Activated CD8-positive, alpha-beta memory T cell treated with anti-CD3 and anti-CD28 coated beads for 36 hours (primary cell): ENCODE results near the gene PTN. TPM values are rescaled to one million over a fixed set of nuclear protein-coding genes. Genes with fewer than 3 reads are reported as not detected.

Experiments
- CTCF ChIA-PET: fragments of 350-600 bp; sonication (Branson Sonifier 250); formaldehyde crosslinking; loops from one replicate; lab custom pipeline; 2021; ENCODE audit warnings: antibody characterized with exemption; lab: Charles Lee
- POLR2A ChIA-PET: fragments of 350-600 bp; sonication (Branson Sonifier 250); formaldehyde crosslinking; loops from one replicate; lab custom pipeline; 2021; ENCODE audit warnings: antibody characterized with exemption; lab: Charles Lee
- total RNA-seq, 2 experiments: library from RNA; stranded (reverse); gene quantifications; one replicate each; pipeline ENCODE4 v1.2.3, GENCODE V29; 2021

The PTN gene
- total RNA-seq, 2 experiments from 2014 or later: not detected

DNA sequence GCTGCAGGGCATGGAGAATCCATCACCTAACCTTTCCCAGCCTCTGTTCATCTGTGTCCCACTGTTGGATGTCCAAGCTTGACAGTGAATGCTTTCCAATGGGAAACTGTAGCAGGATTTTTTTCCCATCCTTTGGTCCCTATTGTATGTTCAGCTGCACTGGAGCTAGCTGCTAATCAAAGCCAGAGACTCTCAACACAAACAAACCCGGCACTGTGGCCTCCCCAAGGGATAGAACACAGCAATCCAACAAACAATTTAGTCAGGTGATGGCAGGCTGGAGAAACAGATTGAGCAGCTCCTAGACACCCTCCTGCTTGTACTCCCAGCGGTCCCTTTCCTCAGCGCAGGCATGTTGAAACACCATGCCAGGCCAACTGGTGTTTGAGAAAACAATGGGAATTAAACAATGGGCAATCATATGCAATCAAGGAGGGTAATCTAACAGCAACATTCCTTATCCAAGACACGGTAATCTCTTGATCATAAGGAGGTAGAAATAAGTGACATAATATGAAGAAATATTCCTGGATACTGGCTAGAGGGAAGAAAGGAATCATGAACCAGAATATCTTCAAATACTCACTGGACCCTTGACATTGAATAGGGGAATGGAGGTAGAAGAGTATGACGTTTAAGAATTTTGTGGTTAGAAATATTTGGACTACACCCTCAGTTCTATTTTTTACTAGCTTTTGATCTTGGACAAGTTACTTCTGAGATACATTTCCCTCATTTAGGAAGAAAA is 15.0 kb downstream of the PTN start:
- ChIA-PET POLR2A (no interaction called here), CTCF (no interaction called here)

DNA sequence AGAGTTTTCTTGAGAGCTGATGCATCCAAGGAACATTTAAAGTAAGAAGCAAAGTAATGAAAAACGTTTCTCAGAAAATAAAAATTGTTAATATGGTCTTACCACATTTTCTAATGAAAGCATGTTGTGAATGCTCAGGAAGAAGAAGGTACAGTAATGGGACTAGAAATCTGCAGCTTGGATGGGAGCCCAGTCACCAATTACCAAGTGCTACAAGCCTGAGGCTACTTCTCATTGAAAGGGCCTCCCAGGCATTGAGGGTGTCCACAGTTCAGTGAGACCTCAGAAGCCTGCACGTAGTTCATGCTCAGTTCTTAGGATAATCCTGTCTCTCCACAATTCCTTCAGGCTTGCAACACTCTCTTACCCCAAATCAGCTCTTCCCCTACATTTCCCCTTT is 17.6 kb downstream of the PTN start:
- ChIA-PET POLR2A (no interaction called here), CTCF (no interaction called here)

DNA sequence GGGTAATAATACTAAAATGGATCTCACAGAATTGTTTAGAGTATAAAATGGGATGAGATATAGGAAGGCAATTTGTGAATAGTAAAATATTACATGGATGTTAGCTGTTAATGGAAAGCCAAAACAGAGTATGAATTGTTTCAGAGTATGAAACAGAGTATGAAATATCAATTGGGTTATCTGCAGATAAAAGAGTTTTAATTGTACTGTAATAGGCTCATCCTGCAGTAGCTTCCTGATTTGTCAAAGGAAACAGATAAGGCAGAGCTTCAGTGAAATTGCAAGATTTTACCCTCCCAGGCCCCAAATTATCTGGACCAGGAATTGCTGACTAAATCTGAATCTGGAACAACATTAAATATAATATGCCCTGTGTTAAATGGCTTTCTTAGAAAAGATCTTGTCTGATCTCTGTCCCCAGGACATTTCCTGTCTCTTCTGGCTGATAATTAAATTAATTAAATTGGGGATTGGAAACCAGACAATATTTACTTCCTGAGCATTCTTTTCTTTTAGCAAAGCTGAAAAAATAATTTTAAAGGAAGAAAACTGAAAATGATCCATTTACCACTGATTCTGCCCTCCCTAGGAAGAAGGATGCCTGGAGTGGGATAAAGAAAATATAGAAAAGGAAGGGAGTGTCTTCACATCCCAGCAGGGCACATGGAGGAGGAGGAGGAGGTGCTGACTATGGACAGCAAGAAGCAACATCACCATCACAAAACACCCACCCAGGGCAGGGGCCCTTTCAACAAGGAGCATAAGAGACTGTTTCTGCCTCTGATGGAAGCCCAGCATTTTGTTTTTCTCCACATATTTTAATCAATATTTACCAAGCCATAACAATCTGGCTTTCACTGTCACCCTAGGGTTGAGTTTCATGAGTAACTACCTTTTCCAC is 18.5 kb downstream of the PTN start:
- ChIA-PET CTCF (no interaction called here), POLR2A (no interaction called here)

DNA sequence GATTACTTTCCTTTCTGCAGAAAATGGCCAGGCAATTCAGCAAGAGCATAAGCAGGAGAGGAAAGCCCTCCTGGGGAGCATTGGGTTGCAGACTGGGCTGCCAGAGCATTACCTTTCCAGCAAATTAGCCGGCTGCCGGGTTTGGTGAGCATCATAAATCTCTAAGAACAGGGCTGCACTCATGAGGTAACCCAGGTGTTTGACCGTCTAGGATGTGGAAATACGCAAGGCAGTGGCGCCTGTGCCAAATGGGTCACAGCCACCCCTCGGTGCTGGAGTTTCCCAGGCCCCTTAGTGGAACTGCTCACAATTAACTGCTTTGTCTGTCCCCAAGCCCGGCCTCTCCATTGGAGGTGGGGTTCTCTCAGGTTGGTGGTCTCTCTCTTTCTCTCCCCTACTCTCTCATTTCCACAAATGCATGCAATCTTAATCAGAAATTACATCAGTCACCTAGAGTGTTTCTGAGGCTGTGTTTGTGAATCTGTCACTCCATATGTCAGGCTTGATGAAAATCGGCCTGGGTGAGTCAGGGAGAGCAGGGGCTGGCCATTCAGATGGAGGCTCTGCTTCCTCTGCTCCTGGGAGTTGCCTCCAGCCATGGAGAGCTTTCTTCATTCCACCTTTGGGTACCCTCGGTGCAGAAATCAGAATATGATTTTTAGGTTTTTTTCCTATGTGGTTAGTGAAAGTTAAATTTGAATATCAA is 26.7 kb downstream of the PTN start:
- ChIA-PET CTCF (no interaction called here), POLR2A (no interaction called here)

- CTCF ChIA-PET: no interaction called here
Measured at GRCh38 chr7:137313201-137313600, 30.3 kb downstream of the PTN start.

DNA sequence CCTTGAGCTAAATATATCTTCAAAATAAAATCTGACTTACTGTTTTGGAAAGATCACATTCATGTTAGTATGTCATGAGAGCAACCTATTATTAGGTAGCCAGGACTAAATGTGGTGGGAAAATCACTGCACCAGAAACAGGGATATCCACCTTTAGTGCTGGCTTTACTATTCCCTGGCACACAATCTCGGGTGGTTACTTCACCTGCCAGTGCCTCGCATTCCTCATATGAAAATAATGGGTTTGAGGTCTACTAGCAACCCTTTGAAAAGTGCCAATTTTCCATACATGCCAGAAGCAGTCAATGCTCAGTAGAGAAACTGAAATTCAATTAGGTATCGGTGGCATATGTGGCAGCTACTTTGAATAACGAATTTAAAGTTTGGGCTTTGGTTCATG is 36.8 kb downstream of the PTN start:
- CTCF ChIA-PET: interaction anchor here (0.6 kb wide), 1 partner anchor 816 kb away, joined by 3 read pairs; no protein-coding TSS in a partner anchor
- POLR2A ChIA-PET: no interaction called here

More at GRCh38 chr7:137313201-137313600, 30.3 kb downstream of the PTN start:
- POLR2A ChIA-PET: no interaction called here

- ChIA-PET CTCF (no interaction called here), POLR2A (no interaction called here)
Measured at GRCh38 chr7:137305901-137306621, 37.5 kb downstream of the PTN start.

DNA sequence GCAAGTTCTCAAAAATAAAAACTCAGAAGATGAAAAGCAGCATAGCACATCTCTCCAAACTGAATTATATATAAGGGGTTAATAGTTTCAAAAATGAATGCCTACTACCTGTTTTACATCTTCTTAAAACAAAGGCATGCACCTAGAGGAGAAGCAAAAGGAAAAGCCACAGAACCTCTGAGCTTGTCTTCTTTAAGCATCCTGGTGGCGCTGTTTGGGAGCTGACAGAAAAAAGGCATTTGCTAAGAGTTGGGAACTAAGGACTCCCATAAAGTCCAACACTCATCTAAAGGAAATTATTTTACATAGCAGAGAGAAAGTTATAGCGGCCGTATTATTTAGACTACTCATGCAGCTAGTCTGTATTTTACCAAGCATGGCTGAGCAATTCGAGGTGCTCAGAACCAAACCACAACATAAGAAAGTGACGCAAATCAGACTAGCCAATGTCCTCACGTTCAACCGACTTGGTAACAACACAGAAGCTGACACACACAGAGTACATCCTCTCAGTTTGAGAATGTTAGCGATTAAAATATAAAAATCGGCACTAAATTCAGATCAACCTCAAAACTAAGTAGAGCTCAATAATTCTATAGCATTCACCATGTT is 38.8 kb downstream of the PTN start:
- POLR2A ChIA-PET: no interaction called here
- CTCF ChIA-PET: interaction anchor here (0.5 kb wide), 1 partner anchor 108 kb away, joined by 4 read pairs; no protein-coding TSS in a partner anchor

DNA sequence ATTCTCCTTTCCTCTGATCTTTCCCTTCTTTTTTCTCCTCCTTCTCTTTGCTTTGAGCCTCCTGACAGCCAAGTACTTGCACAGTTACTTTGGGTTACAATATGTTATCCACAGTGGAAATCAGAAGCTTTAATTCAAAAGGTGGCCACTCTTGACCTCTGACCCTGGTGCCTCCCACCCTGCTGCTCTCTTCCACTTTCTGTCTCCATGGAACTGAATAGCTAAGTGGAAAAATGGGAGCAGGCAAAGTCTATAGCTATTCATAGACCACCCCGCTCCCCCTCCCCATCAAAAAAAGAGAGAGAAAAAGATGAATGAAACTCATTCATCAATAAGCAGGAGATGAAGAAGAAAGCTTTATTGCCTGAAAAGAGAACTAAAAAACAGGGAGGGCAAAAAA is 39.4 kb downstream of the PTN start:
- ChIA-PET CTCF (interaction anchor here (0.5 kb wide), 1 partner anchor 109 kb away, joined by 4 read pairs; no protein-coding TSS in a partner anchor), POLR2A (no interaction called here)

GRCh38 chr7:137302081-137302480 is 41.5 kb downstream of the PTN start:
- ChIA-PET CTCF (no interaction called here), POLR2A (no interaction called here)

GRCh38 chr7:137298464-137298794 is 45.1 kb downstream of the PTN start:
- ChIA-PET CTCF (no interaction called here), POLR2A (no interaction called here)

DNA sequence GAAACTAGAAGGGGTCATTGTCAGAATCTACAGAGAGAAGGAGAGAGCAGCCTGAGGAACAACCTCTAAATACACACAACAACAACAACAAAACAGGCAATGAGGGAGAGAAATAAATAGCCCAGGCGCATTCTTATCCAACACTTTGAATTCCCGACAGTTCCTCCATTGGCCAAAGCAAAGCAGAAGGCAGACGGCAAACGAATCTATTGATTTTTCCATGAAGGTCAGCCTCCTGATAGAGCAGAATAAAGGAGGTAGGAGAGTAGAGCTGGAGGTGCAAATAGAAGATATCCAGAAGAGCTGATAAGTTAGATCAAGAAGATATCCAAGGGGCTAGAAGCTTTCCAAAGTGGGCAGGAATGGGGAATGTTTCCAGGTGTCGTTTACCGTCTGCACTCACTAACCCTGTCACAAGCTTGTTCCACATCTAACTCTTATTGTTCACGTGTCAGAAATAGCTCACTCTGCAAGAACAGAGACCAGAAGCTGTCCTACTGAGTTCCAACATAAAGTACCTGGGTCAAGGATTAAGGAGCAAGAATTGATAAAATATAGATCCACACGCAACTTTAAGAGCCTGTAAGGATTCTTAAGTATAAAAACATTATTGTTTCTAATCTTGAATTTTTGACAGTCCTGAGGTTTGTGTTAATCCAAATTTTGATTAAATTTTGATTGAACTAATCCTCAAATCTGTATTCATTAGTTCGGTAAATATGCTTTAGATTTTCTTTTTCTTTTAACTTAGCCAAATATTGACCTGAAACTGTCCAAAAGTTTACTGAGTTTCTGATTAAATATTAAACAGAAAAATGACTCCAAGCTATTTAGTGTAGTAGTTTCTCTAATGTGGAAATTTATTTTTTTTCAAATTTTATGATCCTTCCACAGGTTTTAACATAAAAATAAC is 45.7 kb downstream of the PTN start:
- ChIA-PET CTCF (no interaction called here), POLR2A (no interaction called here)

GRCh38 chr7:137296576-137296975 is 47.0 kb downstream of the PTN start:
- CTCF ChIA-PET: interaction anchor here (0.7 kb wide), 1 partner anchor 98 kb away, joined by 3 read pairs; no protein-coding TSS in a partner anchor
- POLR2A ChIA-PET: no interaction called here

DNA sequence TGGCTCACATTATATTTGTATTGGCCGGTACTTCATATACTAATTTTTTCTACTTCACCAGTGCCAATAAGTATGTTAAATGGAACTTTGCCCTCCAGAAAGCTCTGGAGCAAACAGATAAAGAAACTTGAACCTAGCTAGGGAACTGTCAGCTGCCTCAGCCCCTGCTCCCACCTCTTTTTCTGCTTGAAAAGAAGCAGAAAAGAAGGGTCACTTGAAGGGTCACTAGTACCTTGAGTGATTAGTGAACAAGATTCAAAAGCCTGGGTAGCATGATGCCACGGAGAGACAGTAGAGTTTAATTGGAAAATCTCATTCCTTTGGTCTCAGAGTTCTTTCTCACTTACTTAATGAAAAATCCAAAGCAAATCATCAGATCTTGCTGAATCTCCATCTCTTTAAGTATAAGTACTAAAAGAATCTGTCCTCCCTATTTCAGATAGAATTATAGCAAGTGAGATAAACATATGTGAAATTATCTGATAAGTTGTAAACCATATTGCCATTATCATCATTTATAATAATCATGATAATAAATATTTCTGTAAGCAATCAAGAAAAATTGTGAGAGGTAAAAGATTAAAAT is 47.7 kb downstream of the PTN start:
- CTCF ChIA-PET: no interaction called here
- POLR2A ChIA-PET: no interaction called here

GRCh38 chr7:137289101-137289500 is 54.4 kb downstream of the PTN start:
- CTCF ChIA-PET: no interaction called here

DNA sequence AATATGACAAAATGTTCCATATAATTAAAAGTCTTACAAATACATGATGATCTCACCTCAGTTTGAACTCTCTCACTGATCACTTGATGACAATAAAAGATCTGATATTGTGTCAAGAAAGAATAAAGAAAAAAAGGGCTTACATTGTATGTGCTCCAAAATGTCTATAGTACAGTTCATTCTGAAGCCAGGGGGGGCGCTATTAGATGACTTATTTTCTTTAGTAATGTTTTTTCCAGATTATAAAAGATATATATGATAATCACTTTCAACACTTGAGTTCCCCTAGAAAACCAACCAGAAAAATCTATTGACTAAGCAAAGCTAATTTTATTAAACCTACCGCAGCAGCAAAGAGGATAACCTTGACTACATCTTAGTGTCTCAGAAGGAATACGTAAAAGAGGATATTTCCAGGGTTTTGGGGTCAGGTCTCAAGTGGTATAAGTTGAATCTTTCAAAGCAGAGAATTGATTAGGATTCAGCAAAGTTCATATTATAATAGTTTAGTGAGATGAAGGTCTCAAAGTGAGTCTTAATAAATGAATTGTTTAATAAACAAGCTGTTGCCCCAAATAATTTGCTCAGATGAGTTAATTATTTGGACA is 55.8 kb downstream of the PTN start:
- ChIA-PET POLR2A (no interaction called here), CTCF (no interaction called here)

More at GRCh38 chr7:137289101-137289500, 54.4 kb downstream of the PTN start:
- POLR2A ChIA-PET: no interaction called here

DNA sequence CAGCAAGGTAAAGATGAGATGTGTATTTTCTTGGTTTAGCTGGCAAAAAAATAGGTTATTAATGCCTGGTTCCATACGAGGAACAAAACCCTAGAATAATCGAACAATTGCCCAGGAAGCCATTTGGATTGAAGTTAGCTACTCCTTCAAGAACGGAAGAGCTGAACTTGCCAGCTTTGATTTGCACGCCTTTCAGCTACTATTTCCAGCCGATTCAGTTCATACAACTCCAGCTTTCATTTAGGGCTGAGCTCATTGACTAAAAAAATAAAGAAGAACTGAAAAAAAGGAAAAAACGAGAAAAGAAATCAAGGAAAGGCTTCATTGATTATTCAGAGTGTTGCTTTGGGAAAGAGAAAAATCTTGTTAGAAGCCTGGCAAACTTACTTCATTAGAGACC is 60.4 kb downstream of the PTN start:
- POLR2A ChIA-PET: no interaction called here

More for the DNA sequence above, 60.4 kb downstream of the PTN start:
- CTCF ChIA-PET: interaction anchor here (1.1 kb wide), 1 partner anchor 20 kb away, joined by 3 read pairs; no protein-coding TSS in a partner anchor
